ENCODE measurements around the gene KIAA1671.

The KIAA1671 gene

DNA sequence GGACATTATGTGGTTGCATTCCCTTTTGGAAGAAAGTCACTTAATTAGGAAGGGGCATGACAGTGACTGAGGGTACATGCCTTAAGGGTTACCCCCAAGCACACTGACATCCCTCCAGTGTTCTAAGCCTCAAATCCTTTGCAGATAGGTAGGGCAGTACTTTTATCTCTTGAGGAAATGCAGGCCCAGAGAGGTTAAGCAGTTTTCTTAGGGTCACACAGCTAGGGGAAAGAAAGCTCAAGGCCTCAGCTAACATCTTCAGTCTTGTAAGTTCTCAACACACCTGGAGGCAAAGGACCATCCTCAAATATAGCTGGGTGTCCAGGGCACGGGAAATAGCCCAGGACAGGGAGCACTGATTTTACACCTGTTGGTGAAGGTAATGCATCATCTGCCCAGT lies 31.6 kb downstream of the KIAA1671 start:
- TF ChIP-seq, protein P1, sequence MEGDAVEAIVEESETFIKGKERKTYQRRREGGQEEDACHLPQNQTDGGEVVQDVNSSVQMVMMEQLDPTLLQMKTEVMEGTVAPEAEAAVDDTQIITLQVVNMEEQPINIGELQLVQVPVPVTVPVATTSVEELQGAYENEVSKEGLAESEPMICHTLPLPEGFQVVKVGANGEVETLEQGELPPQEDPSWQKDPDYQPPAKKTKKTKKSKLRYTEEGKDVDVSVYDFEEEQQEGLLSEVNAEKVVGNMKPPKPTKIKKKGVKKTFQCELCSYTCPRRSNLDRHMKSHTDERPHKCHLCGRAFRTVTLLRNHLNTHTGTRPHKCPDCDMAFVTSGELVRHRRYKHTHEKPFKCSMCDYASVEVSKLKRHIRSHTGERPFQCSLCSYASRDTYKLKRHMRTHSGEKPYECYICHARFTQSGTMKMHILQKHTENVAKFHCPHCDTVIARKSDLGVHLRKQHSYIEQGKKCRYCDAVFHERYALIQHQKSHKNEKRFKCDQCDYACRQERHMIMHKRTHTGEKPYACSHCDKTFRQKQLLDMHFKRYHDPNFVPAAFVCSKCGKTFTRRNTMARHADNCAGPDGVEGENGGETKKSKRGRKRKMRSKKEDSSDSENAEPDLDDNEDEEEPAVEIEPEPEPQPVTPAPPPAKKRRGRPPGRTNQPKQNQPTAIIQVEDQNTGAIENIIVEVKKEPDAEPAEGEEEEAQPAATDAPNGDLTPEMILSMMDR (conservative IDR thresholded peaks at IDR 0.05; ENCODE audit: low read depth), result no peak
- peak overlapping the region; percentile 99 for H3K27ac ChIP-seq
- POLR2A ChIA-PET (ENCODE audit: low non-redundant PET), result interaction anchor here (0.6 kb wide), 1 partner anchor 10 kb away, joined by 5 read pairs; no protein-coding TSS in a partner anchor
- CTCF ChIA-PET, result no interaction called here
- no peak for DNase-seq (ENCODE audit: low spot score)

DNA sequence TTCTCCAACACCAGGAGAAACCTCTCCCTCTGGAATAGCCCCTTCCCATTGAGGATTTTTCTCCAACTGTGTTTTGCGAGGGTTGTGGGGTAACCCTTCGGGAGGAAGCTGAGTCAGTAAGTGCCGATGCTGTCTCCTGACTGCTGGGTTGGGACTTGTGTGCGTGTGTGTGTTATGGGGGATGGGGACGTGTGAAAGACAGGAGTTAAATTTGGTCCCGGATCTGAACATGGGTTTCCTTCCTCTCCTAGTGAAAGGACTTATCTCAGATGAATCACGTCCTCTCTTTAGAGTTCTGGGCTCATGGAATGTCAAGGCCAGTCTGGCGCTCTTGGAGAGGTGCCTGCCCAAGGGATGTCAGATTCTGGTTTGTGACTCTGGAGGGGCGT lies 33.3 kb downstream of the KIAA1671 start:
- H3K27ac ChIP-seq, result peak overlapping the region; percentile 99
- CTCF ChIA-PET, result interaction anchor here (0.7 kb wide), 2 partner anchors 28 to 81 kb away, joined by 3 to 5 read pairs; no protein-coding TSS in a partner anchor
- TF ChIP-seq, protein P1 (conservative IDR thresholded peaks at IDR 0.05; ENCODE audit: low read depth), result no peak
- peak; percentile 78 for DNase-seq (ENCODE audit: low spot score)
- POLR2A ChIA-PET (ENCODE audit: low non-redundant PET), result interaction anchor here (1.1 kb wide), 1 partner anchor 11 kb away, joined by 3 read pairs; no protein-coding TSS in a partner anchor

DNA sequence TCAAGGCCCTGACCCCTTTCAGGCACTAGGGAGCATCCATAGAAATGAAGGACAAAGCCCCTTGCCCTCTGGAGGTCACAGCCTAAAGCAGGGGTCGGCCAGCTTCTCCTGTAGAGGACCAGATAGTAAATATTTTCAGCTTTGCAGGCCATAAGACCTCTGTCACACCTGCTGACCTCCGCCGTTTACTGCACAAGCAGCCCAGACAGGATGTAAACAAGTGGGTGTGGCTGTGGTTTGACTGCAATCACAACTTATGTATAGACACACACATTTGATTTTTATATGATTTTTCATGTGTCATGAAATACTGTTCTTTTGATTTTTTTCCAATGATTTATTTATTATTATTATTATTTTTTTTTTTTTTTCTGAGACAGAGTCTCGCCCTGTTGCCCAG lies 34.3 kb downstream of the KIAA1671 start:
- ChIA-PET POLR2A (ENCODE audit: low non-redundant PET) (interaction anchor here (1.1 kb wide), 1 partner anchor 12 kb away, joined by 3 read pairs; no protein-coding TSS in a partner anchor), CTCF (no interaction called here)
- peak overlapping the region; percentile 99 for H3K27ac ChIP-seq
- DNase-seq (ENCODE audit: low spot score), result no peak
- TF ChIP-seq, protein P1 (conservative IDR thresholded peaks at IDR 0.05; ENCODE audit: low read depth), result no peak

DNA sequence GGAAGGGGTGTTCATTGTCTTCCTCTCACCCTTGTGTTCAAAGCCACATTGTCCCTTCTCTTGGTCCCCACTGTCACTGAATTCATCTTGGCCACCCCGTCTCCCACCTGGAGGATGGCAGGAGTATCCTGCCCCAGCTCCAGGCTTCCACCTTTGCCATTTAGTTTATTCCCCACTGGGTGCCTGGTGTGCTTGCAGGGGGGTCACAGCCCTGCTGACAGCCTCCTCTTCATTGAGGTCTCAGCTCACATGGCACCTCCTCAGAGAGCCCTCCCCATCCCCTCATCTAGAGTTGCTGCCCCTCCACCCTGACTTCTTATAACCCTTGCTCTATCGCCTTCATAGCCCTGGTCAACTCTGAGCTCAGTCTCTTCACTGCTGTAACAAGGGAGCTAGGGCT lies 36.6 kb downstream of the KIAA1671 start:
- peak overlapping the region; percentile 99 for H3K27ac ChIP-seq
- CTCF ChIA-PET, result no interaction called here
- POLR2A ChIA-PET (ENCODE audit: low non-redundant PET), result no interaction called here
- TF ChIP-seq, protein P1 (conservative IDR thresholded peaks at IDR 0.05; ENCODE audit: low read depth), result no peak
- no peak for DNase-seq (ENCODE audit: low spot score)

DNA sequence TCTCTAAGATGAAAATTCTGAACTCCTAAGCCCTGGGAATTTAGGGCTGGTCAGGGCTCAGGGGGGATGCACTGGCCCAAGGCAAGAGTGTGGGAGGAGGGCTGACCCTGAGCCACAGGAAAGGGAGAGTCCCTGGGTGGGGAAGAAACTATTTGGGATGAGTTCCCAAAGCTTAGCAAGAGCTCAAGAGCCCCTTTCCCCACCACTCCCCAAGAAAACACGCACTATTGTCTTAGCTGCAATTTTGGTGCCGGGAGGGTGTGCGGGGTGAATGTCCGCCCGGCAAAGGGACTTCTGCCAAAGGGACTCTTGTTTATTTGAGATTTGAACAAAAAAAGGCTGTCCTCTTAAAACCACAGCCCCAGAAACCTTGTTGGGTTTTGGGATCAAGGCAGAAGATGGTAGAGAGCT lies 37.0 kb downstream of the KIAA1671 start:
- peak overlapping the region; percentile 99 for H3K27ac ChIP-seq
- TF ChIP-seq, protein P1 (conservative IDR thresholded peaks at IDR 0.05; ENCODE audit: low read depth), result no peak
- CTCF ChIA-PET, result no interaction called here
- POLR2A ChIA-PET (ENCODE audit: low non-redundant PET), result no interaction called here
- no peak for DNase-seq (ENCODE audit: low spot score)

DNA sequence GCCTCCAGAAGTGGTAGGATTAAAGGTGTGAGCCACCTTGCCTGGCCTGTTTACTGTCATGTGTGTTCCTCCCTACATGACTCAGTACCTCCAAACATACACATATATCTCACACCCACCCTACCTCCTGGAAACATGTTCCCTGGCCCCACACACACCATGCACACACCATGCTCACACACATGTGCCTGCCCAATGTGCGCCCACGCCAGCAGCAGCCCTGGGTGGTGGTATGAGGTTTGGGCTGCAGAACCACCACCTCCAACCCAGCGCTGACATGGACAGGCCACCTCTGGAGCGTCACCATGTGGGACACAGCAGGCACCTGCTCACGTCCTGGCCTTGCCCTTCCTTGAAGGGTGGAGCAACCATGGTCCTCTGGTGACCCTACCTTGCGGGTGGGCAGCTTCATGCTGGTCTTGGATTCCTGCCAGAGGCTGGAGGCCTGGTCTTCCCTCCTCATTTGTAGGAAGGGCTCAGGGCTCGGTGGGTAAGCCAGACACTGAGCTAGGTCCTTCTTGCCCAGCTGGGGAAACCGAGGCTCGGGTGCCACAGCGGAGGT lies 37.9 kb downstream of the KIAA1671 start:
- ChIA-PET CTCF (interaction anchor here (0.6 to 1.4 kb wide), 2 partner anchors 29 to 37 kb away, joined by 5 to 7 read pairs; no protein-coding TSS in a partner anchor), POLR2A (ENCODE audit: low non-redundant PET) (no interaction called here)
- H3K27ac ChIP-seq, result peak overlapping the region; percentile 99
- TF ChIP-seq, protein P1 (conservative IDR thresholded peaks at IDR 0.05; ENCODE audit: low read depth), result no peak
- DNase-seq (ENCODE audit: low spot score), result no peak
